Activated naive CD4-positive, alpha-beta T cell treated with anti-CD3 and anti-CD28 coated beads, Interleukin-2, amount 50 U/mL, for 16 hours (primary cell): ENCODE data around the gene PRSS56.

Experiments
- DNase-seq: peaks from one replicate; pipeline ENCODE4 v3.0.0-alpha.2; 2020

PRSS56 gene

GRCh38 chr2:232502911-232503808, 17.0 kb upstream of the PRSS56 start:
- peak; percentile 41 for DNase-seq

- DNase-seq, result no peak
Measured at GRCh38 chr2:232503809-232504323, 16.3 kb upstream of the PRSS56 start.

- DNase-seq, result no peak
Measured at GRCh38 chr2:232504438-232504837, 15.8 kb upstream of the PRSS56 start.

- no peak for DNase-seq
Measured at GRCh38 chr2:232505856-232506255, 14.3 kb upstream of the PRSS56 start.

- no peak for DNase-seq
Measured at GRCh38 chr2:232506709-232507108, 13.5 kb upstream of the PRSS56 start.

DNA sequence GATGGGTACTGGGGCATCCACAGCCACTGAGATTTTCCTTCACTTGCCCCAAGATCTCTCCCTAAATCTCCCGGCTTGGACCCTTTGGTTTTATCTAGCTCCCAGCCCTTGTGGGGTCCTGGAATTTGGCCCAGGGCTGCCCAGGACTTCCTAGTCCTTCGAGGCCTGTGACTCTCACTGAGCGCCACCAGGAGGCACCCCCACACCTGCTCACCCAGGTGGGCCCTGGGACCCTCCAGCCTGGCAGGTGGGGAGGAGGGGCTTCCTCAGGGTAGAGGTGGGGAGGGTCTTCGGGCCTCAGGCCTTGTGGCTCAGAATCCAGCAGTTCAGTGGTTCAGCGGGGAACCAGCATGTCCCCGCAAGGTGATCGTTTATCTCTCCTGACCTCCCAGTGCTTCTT, 11.9 kb upstream of the PRSS56 start:
- DNase-seq, result no peak

- no peak for DNase-seq
Measured at GRCh38 chr2:232511336-232511890, 8.8 kb upstream of the PRSS56 start.

- no peak for DNase-seq
Measured at GRCh38 chr2:232512602-232513001, 7.6 kb upstream of the PRSS56 start.

DNA sequence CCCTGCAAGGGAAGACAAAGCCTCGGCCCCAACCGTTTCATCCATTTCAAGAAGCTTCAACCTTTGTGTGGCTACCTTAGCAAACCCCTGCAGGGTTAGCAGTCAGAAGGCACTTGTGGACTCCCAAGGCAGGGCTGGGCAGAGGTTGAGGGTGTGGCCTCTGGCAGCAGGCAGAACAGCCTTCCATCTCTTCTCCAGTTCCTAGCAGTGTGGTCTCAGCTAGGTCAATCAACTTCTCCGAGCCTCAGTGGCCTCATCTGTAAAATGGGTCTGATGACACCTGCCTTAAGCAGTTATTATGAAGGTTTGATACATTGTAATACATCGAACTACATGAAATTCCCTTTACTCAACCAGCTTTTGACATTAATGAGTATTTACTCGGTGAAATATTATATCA, 6.8 kb upstream of the PRSS56 start:
- no peak for DNase-seq

DNA sequence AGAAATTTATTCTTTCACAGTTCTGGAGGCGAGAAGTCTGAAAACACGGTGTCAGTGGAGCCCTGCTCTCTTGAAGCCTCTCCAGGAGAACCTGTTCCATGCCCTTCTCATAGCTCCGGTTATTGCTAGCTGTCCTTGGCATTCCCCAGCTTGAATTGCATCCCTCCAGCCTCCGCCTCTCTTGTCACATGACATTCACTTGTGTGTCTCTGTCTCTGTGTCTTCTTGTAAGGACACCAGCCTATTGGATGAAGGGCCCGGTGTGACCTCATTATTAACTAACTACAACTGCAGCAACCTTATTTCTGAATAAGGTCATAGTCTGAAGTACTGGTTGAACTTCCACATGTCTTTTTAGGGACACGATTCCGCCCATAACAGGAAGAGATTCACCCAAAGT, 4.5 kb upstream of the PRSS56 start:
- DNase-seq, result no peak

- DNase-seq, result no peak
Measured at GRCh38 chr2:232516551-232516950, 3.6 kb upstream of the PRSS56 start.

GRCh38 chr2:232518844-232519243, 1.3 kb upstream of the PRSS56 start:
- no peak for DNase-seq

DNA sequence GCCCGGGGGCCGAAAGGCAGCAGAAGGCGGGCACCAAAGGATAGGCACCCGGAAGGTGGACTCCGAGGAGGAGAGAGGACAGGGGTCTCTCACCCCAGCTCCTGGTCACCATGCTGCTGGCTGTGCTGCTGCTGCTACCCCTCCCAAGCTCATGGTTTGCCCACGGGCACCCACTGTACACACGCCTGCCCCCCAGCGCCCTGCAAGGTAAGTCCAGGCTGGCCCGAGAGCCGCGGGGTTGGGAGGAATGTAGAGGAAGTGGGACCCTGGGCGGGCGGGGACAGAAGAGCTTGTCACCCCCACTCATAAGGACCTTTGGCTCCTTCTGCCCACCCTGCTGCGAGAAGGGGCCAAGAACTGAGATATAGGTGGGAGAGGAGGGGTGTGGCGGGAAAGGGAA, 301 bp downstream of the PRSS56 start:
- DNase-seq, result no peak

GRCh38 chr2:232521098-232521497, 910 bp downstream of the PRSS56 start:
- DNase-seq, result no peak

DNA sequence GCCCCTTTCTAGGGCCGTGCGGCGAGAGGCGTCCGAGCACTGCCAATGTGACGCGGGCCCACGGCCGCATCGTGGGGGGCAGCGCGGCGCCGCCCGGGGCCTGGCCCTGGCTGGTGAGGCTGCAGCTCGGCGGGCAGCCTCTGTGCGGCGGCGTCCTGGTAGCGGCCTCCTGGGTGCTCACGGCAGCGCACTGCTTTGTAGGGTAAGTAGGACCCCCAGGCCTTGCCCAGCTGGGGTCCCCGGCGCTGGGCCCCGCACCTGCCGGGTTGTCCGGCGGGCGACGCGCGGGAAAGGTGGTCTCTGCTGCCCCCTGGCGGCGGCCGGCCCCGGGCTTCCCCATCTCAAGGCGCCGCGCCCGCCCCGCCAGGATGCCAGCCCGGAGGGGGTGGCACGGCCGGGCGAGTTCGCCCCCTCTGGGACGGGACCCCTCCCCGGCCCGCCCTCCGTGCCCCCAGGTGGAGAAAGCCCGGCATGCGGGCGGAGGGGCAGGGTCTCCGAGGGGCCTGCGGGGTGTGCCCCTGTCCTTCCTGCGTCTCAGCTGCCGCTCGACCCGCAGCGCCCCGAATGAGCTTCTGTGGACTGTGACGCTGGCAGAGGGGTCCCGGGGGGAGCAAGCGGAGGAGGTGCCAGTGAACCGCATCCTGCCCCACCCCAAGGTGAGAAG, 1.9 kb downstream of the PRSS56 start:
- peak; percentile 71 for DNase-seq

- no peak for DNase-seq
Measured at GRCh38 chr2:232522623-232523401, 2.6 kb downstream of the PRSS56 start.

DNA sequence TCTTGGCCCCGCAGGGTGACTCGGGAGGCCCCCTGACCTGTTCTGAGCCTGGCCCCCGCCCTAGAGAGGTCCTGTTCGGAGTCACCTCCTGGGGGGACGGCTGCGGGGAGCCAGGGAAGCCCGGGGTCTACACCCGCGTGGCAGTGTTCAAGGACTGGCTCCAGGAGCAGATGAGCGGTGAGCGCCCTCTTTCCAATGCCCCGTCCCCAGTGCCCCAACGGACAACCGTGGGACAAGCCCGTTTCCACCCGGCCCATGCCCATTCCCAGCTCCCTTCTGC, 3.2 kb downstream of the PRSS56 start:
- DNase-seq, result no peak

GRCh38 chr2:232523682-232524597, 3.8 kb downstream of the PRSS56 start:
- no peak for DNase-seq

- DNase-seq, result no peak
Measured at GRCh38 chr2:232524771-232525170, 4.6 kb downstream of the PRSS56 start.

DNA sequence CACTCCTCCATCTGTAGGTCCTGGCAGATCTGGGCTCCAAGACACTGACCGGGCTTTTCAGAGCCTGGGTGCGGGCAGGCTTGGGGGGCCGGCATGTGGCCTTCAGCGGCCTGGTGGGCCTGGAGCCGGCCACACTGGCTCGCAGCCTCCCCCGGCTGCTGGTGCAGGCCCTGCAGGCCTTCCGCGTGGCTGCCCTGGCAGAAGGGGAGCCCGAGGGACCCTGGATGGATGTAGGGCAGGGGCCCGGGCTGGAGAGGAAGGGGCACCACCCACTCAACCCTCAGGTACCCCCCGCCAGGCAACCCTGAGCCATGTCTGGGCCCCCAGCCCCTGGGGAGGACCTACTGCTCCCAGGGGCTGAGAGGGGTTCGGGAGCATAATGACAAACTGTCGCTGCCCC, 5.0 kb downstream of the PRSS56 start:
- DNase-seq, result no peak

- no peak for DNase-seq
Measured at GRCh38 chr2:232525791-232526371, 5.7 kb downstream of the PRSS56 start, which contains the start of gene CHRND. Gene CHRND, plus strand, starts transcription at chr2:232526160. Its CDS starts 56 bp downstream, at chr2:232526216.
